Adipocyte (in vitro differentiated cells): ENCODE results near the gene ELOVL5.

Experiments used
- DNase-seq: peaks from one replicate; pipeline ENCODE4 v3.0.0-alpha.2; 2015; ENCODE audit warnings: low read depth
- H3K27me3 ChIP-seq: replicated peaks from 2 replicates; pipeline ENCODE4 v1.7.0; 2013; ENCODE audit warnings: mild to moderate bottlenecking, low read length, moderate library complexity; ENCODE audit not compliant: control insufficient read depth, insufficient read depth
- H3K36me3 ChIP-seq: 2 replicates; pipeline ENCODE4 v1.7.0; 2013; ENCODE audit warnings: low read length, mild to moderate bottlenecking, moderate library complexity; ENCODE audit not compliant: control insufficient read depth, insufficient read depth, severe bottlenecking
- H3K4me1 ChIP-seq: 2 replicates; pipeline ENCODE4 v1.7.0; 2013; ENCODE audit warnings: mild to moderate bottlenecking, low read length, moderate library complexity; ENCODE audit not compliant: control insufficient read depth, insufficient read depth
- H3K4me3 ChIP-seq: 2 replicates; pipeline ENCODE4 v1.7.0; 2013; ENCODE audit warnings: mild to moderate bottlenecking, low read length, moderate library complexity
- H3K9ac ChIP-seq: 2 replicates; pipeline ENCODE4 v1.7.0; 2013; ENCODE audit warnings: mild to moderate bottlenecking, low read length, moderate library complexity
- H3K9me3 ChIP-seq: 2 replicates; pipeline ENCODE4 v1.7.0; 2013; ENCODE audit warnings: mild to moderate bottlenecking, low read length, moderate library complexity; ENCODE audit not compliant: control insufficient read depth

ELOVL5 gene

DNA sequence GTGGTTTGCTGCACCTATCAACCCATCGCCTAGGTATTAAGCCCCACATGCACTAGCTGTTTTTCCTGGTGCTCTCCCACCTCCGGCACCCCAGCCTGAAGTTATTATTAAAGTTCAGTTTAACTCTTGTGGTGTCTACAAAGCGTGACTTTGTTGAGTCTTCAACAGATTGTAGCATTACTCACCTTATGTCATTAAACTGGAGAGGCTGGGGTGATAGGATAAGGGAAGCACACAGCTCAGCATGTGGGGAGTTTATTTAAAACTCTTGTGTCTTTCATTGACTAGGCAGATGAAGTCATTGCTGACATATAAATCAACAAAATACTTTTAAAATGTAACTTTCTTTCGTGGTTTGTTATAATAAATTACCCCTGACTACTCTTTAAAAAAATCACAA is 115.4 kb downstream of the ELOVL5 start:
- DNase-seq, result no peak
- no peaks in the 10 kb centered on the region for H3K4me1 ChIP-seq
- no peak overlapping the region for H3K4me3 ChIP-seq
- H3K9me3 ChIP-seq, result no peaks in the 10 kb centered on the region
- H3K36me3 ChIP-seq, result no peaks in the 10 kb centered on the region
- no peak overlapping the region for H3K9ac ChIP-seq
- no peaks in the 10 kb centered on the region for H3K27me3 ChIP-seq

GRCh38 chr6:53230775-53231467 is 117.8 kb downstream of the ELOVL5 start:
- H3K9me3 ChIP-seq, result no peaks in the 10 kb centered on the region
- H3K9ac ChIP-seq, result no peak overlapping the region
- H3K4me3 ChIP-seq, result no peak overlapping the region
- no peak for DNase-seq
- H3K27me3 ChIP-seq, result no peaks in the 10 kb centered on the region
- H3K36me3 ChIP-seq, result no peaks in the 10 kb centered on the region
- H3K4me1 ChIP-seq, result no peaks in the 10 kb centered on the region

DNA sequence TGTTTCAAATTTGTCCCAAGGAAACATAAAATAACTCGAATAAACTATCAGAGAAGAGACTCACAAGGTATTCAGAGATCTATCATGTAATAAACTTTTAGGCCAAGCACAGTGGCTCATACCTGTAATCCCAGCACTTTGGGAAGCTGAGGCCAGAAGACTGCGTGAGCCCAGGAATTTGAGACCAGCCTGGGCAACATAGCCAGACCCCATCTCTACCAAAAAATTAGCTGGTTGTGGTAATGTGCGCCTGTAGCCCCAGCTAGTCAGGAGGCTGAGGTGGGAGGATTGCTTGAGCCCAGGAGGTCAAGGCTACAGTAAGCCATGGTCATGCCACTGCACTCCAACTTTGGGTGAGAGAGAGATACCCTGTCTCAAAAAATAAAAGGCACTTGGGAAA is 120.9 kb downstream of the ELOVL5 start:
- Histone ChIP-seq H3K9ac (no peak overlapping the region), H3K4me3 (no peak overlapping the region), H3K9me3 (no peaks in the 10 kb centered on the region), H3K4me1 (no peaks in the 10 kb centered on the region), H3K27me3 (no peaks in the 10 kb centered on the region), H3K36me3 (no peaks in the 10 kb centered on the region)
- no peak for DNase-seq

- H3K9ac ChIP-seq, result no peak overlapping the region
- H3K4me3 ChIP-seq, result no peak overlapping the region
- no peaks in the 10 kb centered on the region for H3K27me3 ChIP-seq
- DNase-seq, result no peak
- no peaks in the 10 kb centered on the region for H3K4me1 ChIP-seq
- H3K9me3 ChIP-seq, result no peaks in the 10 kb centered on the region
- no peaks in the 10 kb centered on the region for H3K36me3 ChIP-seq
These were observed 128.1 kb downstream of the ELOVL5 start for GRCh38 chr6:53220605-53221004.
